Measurements from ENCODE around the gene ARMC12.

DNA sequence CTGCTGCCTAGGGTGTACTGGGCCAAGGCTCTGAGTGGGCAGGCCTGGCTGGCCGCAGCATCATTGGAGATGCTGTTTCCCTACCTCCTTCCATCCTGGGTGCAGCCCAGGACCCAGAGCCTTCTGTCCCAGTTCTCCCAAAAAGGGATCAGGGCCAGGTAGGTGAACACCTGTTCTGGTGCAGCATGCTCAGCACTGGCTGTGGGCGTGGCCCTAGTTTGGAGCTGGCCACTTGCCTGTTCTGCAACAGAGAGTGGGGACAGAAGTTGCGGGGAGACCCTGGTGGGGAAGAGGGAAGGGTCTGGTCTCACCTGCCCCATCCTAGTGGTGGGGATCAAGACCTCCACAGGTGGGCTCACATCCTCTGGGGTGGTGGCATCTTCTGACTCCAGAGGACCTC lies 1.4 kb upstream of the ARMC12 start:
- no peak for TF ChIP-seq POLR2AphosphoS5 (IDR thresholded peaks at IDR 0.05; ENCODE audit: low read depth, low read length)
- TF ChIP-seq, protein P1, sequence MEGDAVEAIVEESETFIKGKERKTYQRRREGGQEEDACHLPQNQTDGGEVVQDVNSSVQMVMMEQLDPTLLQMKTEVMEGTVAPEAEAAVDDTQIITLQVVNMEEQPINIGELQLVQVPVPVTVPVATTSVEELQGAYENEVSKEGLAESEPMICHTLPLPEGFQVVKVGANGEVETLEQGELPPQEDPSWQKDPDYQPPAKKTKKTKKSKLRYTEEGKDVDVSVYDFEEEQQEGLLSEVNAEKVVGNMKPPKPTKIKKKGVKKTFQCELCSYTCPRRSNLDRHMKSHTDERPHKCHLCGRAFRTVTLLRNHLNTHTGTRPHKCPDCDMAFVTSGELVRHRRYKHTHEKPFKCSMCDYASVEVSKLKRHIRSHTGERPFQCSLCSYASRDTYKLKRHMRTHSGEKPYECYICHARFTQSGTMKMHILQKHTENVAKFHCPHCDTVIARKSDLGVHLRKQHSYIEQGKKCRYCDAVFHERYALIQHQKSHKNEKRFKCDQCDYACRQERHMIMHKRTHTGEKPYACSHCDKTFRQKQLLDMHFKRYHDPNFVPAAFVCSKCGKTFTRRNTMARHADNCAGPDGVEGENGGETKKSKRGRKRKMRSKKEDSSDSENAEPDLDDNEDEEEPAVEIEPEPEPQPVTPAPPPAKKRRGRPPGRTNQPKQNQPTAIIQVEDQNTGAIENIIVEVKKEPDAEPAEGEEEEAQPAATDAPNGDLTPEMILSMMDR (IDR thresholded peaks at IDR 0.05), result no peak
- no peak for TF ChIP-seq MXI1 (IDR thresholded peaks at IDR 0.05; ENCODE audit: low read depth, low read length)
- TF ChIP-seq EP300 (IDR thresholded peaks at IDR 0.05; ENCODE audit: borderline replicate concordance in 1 of 2, low read depth in 1 of 2, low read length in 1 of 2), result no peak
- TF ChIP-seq, protein P2, sequence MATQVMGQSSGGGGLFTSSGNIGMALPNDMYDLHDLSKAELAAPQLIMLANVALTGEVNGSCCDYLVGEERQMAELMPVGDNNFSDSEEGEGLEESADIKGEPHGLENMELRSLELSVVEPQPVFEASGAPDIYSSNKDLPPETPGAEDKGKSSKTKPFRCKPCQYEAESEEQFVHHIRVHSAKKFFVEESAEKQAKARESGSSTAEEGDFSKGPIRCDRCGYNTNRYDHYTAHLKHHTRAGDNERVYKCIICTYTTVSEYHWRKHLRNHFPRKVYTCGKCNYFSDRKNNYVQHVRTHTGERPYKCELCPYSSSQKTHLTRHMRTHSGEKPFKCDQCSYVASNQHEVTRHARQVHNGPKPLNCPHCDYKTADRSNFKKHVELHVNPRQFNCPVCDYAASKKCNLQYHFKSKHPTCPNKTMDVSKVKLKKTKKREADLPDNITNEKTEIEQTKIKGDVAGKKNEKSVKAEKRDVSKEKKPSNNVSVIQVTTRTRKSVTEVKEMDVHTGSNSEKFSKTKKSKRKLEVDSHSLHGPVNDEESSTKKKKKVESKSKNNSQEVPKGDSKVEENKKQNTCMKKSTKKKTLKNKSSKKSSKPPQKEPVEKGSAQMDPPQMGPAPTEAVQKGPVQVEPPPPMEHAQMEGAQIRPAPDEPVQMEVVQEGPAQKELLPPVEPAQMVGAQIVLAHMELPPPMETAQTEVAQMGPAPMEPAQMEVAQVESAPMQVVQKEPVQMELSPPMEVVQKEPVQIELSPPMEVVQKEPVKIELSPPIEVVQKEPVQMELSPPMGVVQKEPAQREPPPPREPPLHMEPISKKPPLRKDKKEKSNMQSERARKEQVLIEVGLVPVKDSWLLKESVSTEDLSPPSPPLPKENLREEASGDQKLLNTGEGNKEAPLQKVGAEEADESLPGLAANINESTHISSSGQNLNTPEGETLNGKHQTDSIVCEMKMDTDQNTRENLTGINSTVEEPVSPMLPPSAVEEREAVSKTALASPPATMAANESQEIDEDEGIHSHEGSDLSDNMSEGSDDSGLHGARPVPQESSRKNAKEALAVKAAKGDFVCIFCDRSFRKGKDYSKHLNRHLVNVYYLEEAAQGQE (IDR thresholded peaks at IDR 0.05; ENCODE audit: low read depth, low read length), result no peak
- no peak for TF ChIP-seq RXRA (IDR thresholded peaks at IDR 0.05; ENCODE audit: borderline replicate concordance, low read depth)
- TF ChIP-seq TEAD4 (IDR thresholded peaks at IDR 0.05; ENCODE audit: borderline replicate concordance, insufficient read depth), result no peak
- TF ChIP-seq NRF1 (IDR thresholded peaks at IDR 0.05; ENCODE audit: low read depth, low read length), result no peak
- no peak for TF ChIP-seq FOXJ3 (CRISPR knock-in tag; IDR thresholded peaks at IDR 0.05)
